Measurements from ENCODE around the gene SPTBN1.

SPTBN1 gene

GRCh38 chr2:54638774-54639187, 182.7 kb downstream of the SPTBN1 start:
- H3K4me1 Mint-ChIP-seq (ENCODE audit: low read depth in 2 of 2), result peaks cover 14% of the 10 kb centered on the region in 2 donors
- peaks cover 80% of the 10 kb centered on the region for H3K36me3 Mint-ChIP-seq (ENCODE audit: insufficient read depth)
- no peaks in the 10 kb centered on the region for H3K9me3 Mint-ChIP-seq
- H3K4me3 Mint-ChIP-seq, result no peak overlapping the region
- DNase-seq (no peak), ATAC-seq (replicated peaks) (no peak)
- no peaks in the 10 kb centered on the region for H3K27me3 Mint-ChIP-seq
- peak overlapping the region; percentile 62 to 76 for H3K27ac Mint-ChIP-seq

DNA sequence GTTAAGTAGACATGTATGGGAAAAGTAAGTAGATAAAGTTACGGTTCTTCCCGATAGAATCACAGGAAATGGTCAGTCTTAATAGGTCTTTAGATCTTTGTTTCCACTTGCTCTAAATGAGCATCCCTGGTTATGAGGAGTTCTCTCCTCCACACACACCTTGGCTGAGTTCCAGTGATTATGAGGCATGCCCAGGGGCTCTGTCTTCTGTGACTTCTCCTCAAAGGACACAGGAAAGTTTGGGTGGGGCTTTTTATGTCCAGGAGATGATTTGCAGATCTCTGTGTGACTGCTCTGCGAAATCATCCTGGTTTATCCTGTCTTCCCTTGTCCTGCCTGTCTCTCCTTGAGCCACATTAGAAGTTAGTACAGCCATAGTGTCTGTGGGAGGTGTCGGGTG, 183.5 kb downstream of the SPTBN1 start:
- no peak for DNase-seq
- Mint-ChIP-seq H3K27ac (peak overlapping the region in 1 of 2 donors; percentile 83), H3K4me1 (ENCODE audit: low read depth in 2 of 2) (peaks cover 11 to 14% of the 10 kb centered on the region in 2 donors), H3K4me3 (no peak overlapping the region), H3K27me3 (no peaks in the 10 kb centered on the region), H3K36me3 (ENCODE audit: insufficient read depth) (peaks cover 81% of the 10 kb centered on the region), H3K9me3 (no peaks in the 10 kb centered on the region)
- ATAC-seq (replicated peaks), result no peak

GRCh38 chr2:54640834-54641540, 184.9 kb downstream of the SPTBN1 start:
- H3K36me3 Mint-ChIP-seq (ENCODE audit: insufficient read depth), result peaks cover 81% of the 10 kb centered on the region
- peak overlapping the region in 1 of 2 donors; percentile 46 for H3K27ac Mint-ChIP-seq

DNA sequence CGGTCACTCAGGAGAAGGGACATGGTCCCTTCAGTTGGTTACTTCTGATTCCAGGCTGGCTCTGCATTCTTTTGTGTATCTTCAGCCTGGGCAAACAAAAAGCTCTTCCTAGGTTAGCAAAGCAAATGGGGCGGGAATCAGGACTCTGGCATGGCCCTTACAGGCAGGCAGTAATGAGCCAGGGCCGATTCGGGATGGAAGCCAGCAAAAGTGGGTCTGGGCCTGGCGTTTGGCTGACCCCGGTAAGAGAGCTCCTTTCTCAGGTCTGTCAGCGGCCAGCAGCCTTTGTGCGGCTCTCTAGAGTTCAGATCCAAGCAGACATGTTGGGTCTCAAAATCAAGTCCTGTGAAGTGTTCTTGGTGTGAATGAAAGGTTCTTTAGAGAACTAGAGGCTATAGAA, 185.9 kb downstream of the SPTBN1 start:
- H3K36me3 Mint-ChIP-seq (ENCODE audit: insufficient read depth), result peaks cover 82% of the 10 kb centered on the region
- no peaks in the 10 kb centered on the region for H3K9me3 Mint-ChIP-seq
- peaks cover 7 to 9% of the 10 kb centered on the region in 2 donors for H3K4me1 Mint-ChIP-seq (ENCODE audit: low read depth in 2 of 2)
- ATAC-seq (replicated peaks) (no peak), DNase-seq (no peak)
- H3K4me3 Mint-ChIP-seq, result no peak overlapping the region
- no peaks in the 10 kb centered on the region for H3K27me3 Mint-ChIP-seq
- H3K27ac Mint-ChIP-seq, result peak overlapping the region in 1 of 2 donors; percentile 79

More at GRCh38 chr2:54640834-54641540, 184.9 kb downstream of the SPTBN1 start:
- peaks cover 9 to 10% of the 10 kb centered on the region in 2 donors for H3K4me1 Mint-ChIP-seq (ENCODE audit: low read depth in 2 of 2)
- DNase-seq, result no peak
- H3K4me3 Mint-ChIP-seq, result no peak overlapping the region
- no peaks in the 10 kb centered on the region for H3K9me3 Mint-ChIP-seq
- no peak for ATAC-seq (replicated peaks)
- H3K27me3 Mint-ChIP-seq, result no peaks in the 10 kb centered on the region

DNA sequence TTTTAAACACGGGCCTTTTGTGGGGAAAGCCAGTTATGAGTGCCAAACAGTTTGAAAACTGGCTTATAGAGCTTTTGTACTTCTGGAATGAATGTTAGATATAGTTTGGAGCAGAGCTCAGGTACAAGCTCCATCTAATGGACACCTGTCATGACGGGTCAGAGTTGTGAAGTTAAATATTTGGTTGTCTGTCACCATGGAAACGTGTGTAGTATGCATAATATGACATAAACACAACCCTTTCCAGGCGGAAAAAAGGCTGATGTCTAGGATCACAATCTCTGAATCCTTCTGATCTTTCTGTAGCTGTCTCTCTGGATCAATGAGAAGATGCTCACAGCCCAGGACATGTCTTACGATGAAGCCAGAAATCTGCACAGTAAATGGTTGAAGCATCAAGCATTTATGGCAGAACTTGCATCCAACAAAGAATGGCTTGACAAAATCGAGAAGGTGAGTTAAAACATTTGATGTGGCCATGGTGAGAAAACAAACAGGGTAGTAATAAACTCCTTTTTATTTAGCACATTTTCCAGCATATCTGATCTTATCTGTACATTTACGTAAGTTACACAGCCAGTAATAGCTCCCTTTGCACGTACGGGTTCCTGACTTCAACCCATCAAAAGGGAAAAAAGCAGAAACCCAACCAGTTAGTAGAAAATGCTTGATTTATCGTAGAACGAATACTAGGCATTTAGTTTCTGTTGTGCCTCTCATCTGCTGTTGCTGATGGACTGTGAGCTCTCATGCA, 186.7 kb downstream of the SPTBN1 start:
- peaks cover 7 to 9% of the 10 kb centered on the region in 2 donors for H3K4me1 Mint-ChIP-seq (ENCODE audit: low read depth in 2 of 2)
- peak overlapping the region in 1 of 2 donors; percentile 79 for H3K27ac Mint-ChIP-seq
- DNase-seq (no peak), ATAC-seq (replicated peaks) (no peak)
- no peaks in the 10 kb centered on the region for H3K9me3 Mint-ChIP-seq
- no peaks in the 10 kb centered on the region for H3K27me3 Mint-ChIP-seq
- H3K36me3 Mint-ChIP-seq (ENCODE audit: insufficient read depth), result peaks cover 82% of the 10 kb centered on the region
- no peak overlapping the region for H3K4me3 Mint-ChIP-seq

DNA sequence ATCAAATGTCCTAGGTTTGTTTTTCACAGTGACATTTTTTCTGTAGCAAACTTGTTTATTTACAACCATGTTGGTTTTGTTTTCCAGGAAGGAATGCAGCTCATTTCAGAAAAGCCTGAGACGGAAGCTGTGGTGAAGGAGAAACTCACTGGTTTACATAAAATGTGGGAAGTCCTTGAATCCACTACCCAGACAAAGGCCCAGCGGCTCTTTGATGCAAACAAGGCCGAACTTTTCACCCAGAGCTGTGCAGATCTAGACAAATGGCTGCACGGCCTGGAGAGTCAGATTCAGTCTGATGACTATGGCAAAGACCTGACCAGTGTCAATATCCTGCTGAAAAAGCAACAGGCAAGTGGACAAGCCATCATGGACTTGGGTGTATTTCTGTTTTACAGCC, 188.1 kb downstream of the SPTBN1 start:
- Mint-ChIP-seq H3K36me3 (ENCODE audit: insufficient read depth) (peaks cover 82% of the 10 kb centered on the region), H3K4me3 (no peak overlapping the region), H3K27me3 (no peaks in the 10 kb centered on the region), H3K9me3 (no peaks in the 10 kb centered on the region), H3K4me1 (ENCODE audit: low read depth in 2 of 2) (peaks cover 4 to 7% of the 10 kb centered on the region in 2 donors), H3K27ac (no peak overlapping the region)
- DNase-seq (no peak), ATAC-seq (replicated peaks) (no peak)

GRCh38 chr2:54646170-54646927, 190.2 kb downstream of the SPTBN1 start:
- Mint-ChIP-seq H3K27me3 (no peaks in the 10 kb centered on the region), H3K9me3 (no peaks in the 10 kb centered on the region), H3K4me1 (ENCODE audit: low read depth in 2 of 2) (peaks cover 0 to 3% of the 10 kb centered on the region in 2 donors), H3K27ac (peak overlapping the region in 1 of 2 donors; percentile 59), H3K36me3 (ENCODE audit: insufficient read depth) (peaks cover 92% of the 10 kb centered on the region), H3K4me3 (no peak overlapping the region)
- no peak for DNase-seq
- ATAC-seq (replicated peaks), result no peak

- Mint-ChIP-seq H3K36me3 (ENCODE audit: insufficient read depth) (peaks cover 95% of the 10 kb centered on the region), H3K9me3 (no peaks in the 10 kb centered on the region), H3K27ac (peak overlapping the region; percentile 38 to 59), H3K27me3 (no peaks in the 10 kb centered on the region), H3K4me1 (ENCODE audit: low read depth in 2 of 2) (peaks cover 1 to 12% of the 10 kb centered on the region in 2 donors), H3K4me3 (no peak overlapping the region)
- DNase-seq, result no peak
- no peak for ATAC-seq (replicated peaks)
These were observed 192.1 kb downstream of the SPTBN1 start for GRCh38 chr2:54648256-54648655.

DNA sequence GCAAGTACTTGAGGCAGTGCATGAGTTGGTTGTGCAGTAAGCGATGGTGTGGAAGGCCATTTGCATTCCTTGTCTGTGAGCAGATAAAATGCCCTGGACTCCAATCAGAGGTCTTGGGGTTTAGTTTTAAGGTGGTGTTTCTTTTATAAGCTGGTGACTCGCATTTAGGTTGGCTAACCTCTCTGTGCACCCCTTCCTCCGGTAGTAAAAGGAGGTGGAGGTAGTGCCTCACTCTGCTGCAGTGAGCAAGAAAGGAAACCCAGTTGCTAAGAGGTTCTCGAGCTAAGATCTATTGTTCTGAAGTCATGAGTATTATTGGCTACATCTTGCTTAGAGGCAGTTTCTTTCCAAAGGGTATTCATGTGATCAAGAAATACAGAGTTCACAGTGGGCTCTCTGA, 193.1 kb downstream of the SPTBN1 start:
- Mint-ChIP-seq H3K4me1 (ENCODE audit: low read depth in 2 of 2) (peaks cover 1 to 12% of the 10 kb centered on the region in 2 donors), H3K4me3 (no peak overlapping the region), H3K27me3 (no peaks in the 10 kb centered on the region), H3K9me3 (no peaks in the 10 kb centered on the region), H3K27ac (peak overlapping the region; percentile 35 to 41), H3K36me3 (ENCODE audit: insufficient read depth) (peaks cover 94% of the 10 kb centered on the region)
- DNase-seq, result no peak
- ATAC-seq (replicated peaks), result no peak

GRCh38 chr2:54649633-54650032, 193.5 kb downstream of the SPTBN1 start:
- Mint-ChIP-seq H3K9me3 (no peaks in the 10 kb centered on the region), H3K27ac (peak overlapping the region; percentile 35 to 41), H3K36me3 (ENCODE audit: insufficient read depth) (peaks cover 92% of the 10 kb centered on the region), H3K4me3 (no peak overlapping the region), H3K4me1 (ENCODE audit: low read depth in 2 of 2) (peaks cover 1 to 12% of the 10 kb centered on the region in 2 donors), H3K27me3 (no peaks in the 10 kb centered on the region)
- DNase-seq, result no peak
- ATAC-seq (replicated peaks), result no peak

- Mint-ChIP-seq H3K36me3 (ENCODE audit: insufficient read depth) (peaks cover 90% of the 10 kb centered on the region), H3K4me1 (ENCODE audit: low read depth in 2 of 2) (peaks cover 1 to 12% of the 10 kb centered on the region in 2 donors), H3K27ac (peak overlapping the region; percentile 41 to 70), H3K4me3 (no peak overlapping the region), H3K27me3 (no peaks in the 10 kb centered on the region), H3K9me3 (no peaks in the 10 kb centered on the region)
- ATAC-seq (replicated peaks) (no peak), DNase-seq (no peak)
These were observed 194.5 kb downstream of the SPTBN1 start for GRCh38 chr2:54650612-54651011.

DNA sequence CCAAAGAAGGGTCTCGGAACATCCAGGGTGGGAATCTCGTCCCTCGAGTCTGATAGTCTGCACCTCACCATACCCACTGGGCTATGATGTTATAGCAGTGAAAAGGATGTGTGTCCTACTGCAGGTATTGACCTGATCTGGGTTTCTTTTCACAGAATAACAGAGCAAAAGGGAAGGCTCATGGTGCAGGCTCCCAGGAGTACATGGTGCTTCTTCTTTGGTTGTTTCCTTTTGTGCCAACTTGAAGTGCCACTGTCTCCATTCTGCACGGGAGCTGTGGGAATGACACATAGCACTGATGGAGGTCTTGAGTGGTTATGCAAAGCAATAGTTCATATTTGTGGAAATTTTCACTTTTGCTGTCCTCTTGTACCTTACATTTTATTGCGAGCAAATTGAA, 195.2 kb downstream of the SPTBN1 start:
- no peaks in the 10 kb centered on the region for H3K9me3 Mint-ChIP-seq
- H3K36me3 Mint-ChIP-seq (ENCODE audit: insufficient read depth), result peaks cover 90% of the 10 kb centered on the region
- H3K27me3 Mint-ChIP-seq, result no peaks in the 10 kb centered on the region
- no peak overlapping the region for H3K4me3 Mint-ChIP-seq
- H3K27ac Mint-ChIP-seq, result peak overlapping the region; percentile 41 to 70
- peaks cover 1 to 12% of the 10 kb centered on the region in 2 donors for H3K4me1 Mint-ChIP-seq (ENCODE audit: low read depth in 2 of 2)
- DNase-seq (no peak), ATAC-seq (replicated peaks) (no peak)

DNA sequence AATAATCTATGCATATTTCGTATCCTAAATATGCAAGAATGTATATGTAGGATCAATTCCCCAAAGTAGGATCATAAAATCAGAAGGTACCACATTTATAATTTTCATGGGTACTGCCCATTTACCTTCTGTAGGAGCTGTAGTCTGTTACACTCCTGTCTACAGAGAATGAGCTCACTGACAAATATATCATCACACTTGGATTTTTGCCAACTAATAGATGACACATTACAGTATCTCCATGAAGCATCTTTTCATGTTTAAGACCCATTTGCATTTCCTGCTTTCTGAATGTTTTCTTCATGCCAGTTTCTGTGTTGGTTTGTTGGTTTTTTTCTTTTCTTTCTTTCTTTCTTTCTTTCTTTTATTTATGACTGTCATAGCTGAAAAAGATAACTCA, 196.4 kb downstream of the SPTBN1 start:
- ATAC-seq (replicated peaks), result no peak
- Mint-ChIP-seq H3K27me3 (no peaks in the 10 kb centered on the region), H3K27ac (peak overlapping the region in 1 of 2 donors; percentile 47), H3K4me3 (no peak overlapping the region), H3K4me1 (ENCODE audit: low read depth in 2 of 2) (peaks cover 2 to 12% of the 10 kb centered on the region in 2 donors), H3K9me3 (no peaks in the 10 kb centered on the region), H3K36me3 (ENCODE audit: insufficient read depth) (peaks cover 88% of the 10 kb centered on the region)
- no peak for DNase-seq
